GM18502 (cell line): ENCODE data around the gene NRXN3.

Source experiments
- ATAC-seq: cut with Tn5 transposase; IDR thresholded peaks from one replicate; pipeline ENCODE4 v1.9.1; 2021; ENCODE audit warnings: mild to moderate bottlenecking; ENCODE audit not compliant: unreplicated experiment, poor library complexity

NRXN3 gene

DNA sequence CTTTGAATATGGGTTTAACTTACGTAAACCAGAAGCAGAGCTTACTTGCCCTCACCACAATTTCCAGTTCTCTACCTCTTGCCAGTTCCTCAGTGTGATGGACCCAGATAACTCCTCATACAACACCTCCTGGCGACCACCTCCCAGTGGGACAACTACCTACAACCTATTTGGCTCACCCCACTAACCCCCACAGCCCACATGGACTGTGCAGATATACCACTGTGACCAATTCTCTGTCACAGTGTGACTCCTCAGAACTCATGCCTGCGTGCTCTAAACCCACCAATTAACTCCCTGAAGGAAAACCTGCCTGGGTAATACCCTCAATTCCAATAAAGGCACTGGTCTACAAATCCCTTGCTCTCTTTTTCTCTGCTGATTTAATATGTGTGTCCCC lies 1729.4 kb downstream of the NRXN3 start:
- ATAC-seq, result no peak

GRCh38 chr14:79904497-79904896 lies 1734.3 kb downstream of the NRXN3 start:
- ATAC-seq, result no peak

DNA sequence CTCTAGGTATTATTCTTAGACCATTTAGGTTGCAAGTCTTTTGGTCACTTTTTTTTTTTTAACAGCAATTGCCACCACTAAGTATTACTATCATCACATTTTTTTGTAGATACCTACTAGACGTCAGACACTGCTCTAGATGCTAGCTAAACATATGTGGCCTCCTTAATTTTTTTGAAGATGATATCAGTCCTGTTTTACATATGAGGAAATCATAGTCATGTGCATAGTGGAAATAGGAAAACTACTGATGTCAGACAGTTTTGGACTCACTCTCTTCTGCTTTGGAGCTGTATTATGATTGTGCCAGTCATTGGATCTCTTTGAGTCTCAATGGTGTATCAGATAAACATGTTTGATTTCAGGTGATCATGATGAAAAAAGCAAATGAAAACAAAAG lies 1736.8 kb downstream of the NRXN3 start:
- ATAC-seq, result no peak

GRCh38 chr14:79910086-79910485 lies 1739.9 kb downstream of the NRXN3 start:
- ATAC-seq, result no peak

DNA sequence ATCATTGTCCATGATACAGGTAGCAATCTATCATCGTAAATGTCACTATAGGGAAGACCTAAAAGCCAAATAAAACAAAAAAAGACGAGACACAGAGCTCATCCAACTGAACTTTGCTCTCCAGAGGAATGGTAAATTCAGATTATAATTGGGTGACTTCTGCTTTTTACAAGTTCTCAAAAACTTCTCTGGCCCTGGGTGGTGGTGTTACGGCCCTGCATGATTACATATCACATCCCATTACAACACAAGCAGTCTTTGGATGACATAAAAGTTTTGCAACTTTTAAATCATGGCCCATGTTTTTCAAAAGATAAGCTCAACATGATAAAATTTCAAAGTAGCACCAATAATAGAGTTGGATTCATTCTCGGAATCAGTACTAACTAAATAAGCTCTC lies 1741.6 kb downstream of the NRXN3 start:
- ATAC-seq, result no peak

DNA sequence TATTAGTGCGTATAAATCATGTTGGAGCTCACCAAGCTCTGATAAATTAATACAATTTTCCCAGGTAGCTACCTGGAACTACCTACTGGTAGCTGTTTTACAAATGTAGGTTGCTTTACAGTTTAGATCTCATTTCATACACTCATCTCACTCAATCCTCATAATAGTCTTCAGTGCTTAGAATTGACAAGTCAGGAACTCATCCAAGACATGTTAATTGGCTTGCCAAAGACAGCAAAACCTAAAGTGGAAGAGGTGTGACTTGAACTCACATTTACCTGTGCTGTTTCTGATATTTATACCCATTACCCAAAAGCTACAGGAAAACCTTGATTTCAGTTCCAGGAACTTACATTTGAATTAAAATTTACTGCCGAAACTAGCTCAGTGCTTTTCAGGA lies 1744.4 kb downstream of the NRXN3 start:
- ATAC-seq, result no peak

- no peak for ATAC-seq
Measured at GRCh38 chr14:79915406-79915805, 1745.2 kb downstream of the NRXN3 start.

GRCh38 chr14:79916281-79916680 lies 1746.1 kb downstream of the NRXN3 start:
- ATAC-seq, result no peak

DNA sequence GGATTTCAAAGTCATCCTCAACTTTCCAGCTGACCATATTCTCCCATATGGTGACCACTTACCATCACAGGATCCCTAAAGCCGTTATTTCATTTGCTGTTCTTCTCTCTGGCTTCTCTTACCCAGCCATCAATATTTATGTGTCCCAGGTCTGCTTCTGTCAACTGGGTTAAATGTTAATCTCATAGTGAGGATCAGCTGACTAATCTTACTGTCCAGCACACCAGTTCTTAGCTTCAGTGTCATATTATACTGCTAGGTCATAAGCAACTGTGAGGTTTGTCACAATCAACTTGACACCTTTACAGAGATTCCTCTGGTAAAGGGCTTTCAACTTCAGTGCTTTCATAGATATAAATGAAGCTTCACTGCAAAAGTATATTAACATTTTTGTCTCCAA lies 1746.7 kb downstream of the NRXN3 start:
- ATAC-seq, result no peak
